B cell (primary cell): ENCODE measurements around the gene LCT. TPM values are rescaled to one million over a fixed set of nuclear protein-coding genes. Genes with fewer than 3 reads are reported as not detected.

Experiments
- ATAC-seq: fragments of 200-7000 bp; cut with Tn5 transposase; one replicate; pipeline ENCODE4 v1.10.0; 2021; ENCODE audit warnings: low read depth, mild to moderate bottlenecking, moderate number of reproducible peaks, moderate library complexity
- CTCF ChIA-PET: fragments of 350-600 bp; sonication (Branson Sonifier 250); formaldehyde crosslinking; loops from one replicate; lab custom pipeline; 2021; ENCODE audit warnings: antibody characterized with exemption, inconsistent platforms; lab: Charles Lee
- POLR2A ChIA-PET: fragments of 350-600 bp; sonication (Branson Sonifier 250); formaldehyde crosslinking; loops from one replicate; lab custom pipeline; 2021; ENCODE audit warnings: antibody characterized with exemption; lab: Charles Lee
- DNase-seq: peaks from one replicate; pipeline ENCODE4 v3.0.0; 2013
- H2AFZ ChIP-seq: 2 replicates; pipeline ENCODE4 v1.6.1; 2012; ENCODE audit warnings: mild to moderate bottlenecking, low read depth, low read length; ENCODE audit not compliant: insufficient read depth, poor library complexity, severe bottlenecking
- H3K27ac ChIP-seq, 2 donors: 1 replicate in 1 of 2; 2 replicates in 1 of 2; pipeline ENCODE4 v1.5.1; 2012 to 2013; ENCODE audit warnings: low read length in 2 of 2, mild to moderate bottlenecking in 2 of 2, moderate library complexity in 1 of 2
- H3K27me3 ChIP-seq, 4 experiments: fragments of 200-600 bp in 1 of 4; sonication (generic) in 1 of 4; replicated peaks in 1 of 4; 1 replicate in 2 of 4; 2 replicates in 2 of 4; pipeline versions ENCODE4 v1.6.1 to v1.7.0; 2013 to 2016; ENCODE audit warnings: low read length in 3 of 4, mild to moderate bottlenecking in 2 of 4, mixed read lengths in 1 of 4, moderate library complexity in 1 of 4; ENCODE audit not compliant: insufficient read depth in 4 of 4, control insufficient read depth in 3 of 4; ENCODE audit errors: control extremely low read depth in 1 of 4
- H3K36me3 ChIP-seq, 2 experiments: replicated peaks in 1 of 2; 1 replicate in 1 of 2; 2 replicates in 1 of 2; pipeline versions ENCODE4 v1.6.1 to v1.7.1; 2013; ENCODE audit warnings: low read length in 1 of 2; ENCODE audit not compliant: insufficient read depth in 2 of 2, control insufficient read depth in 1 of 2; ENCODE audit errors: control extremely low read depth in 1 of 2, extremely low read depth in 1 of 2
- H3K4me1 ChIP-seq, 2 donors: fragments of 200-600 bp in 1 of 2; sonication (generic) in 1 of 2; 1 replicate in 1 of 2; 2 replicates in 1 of 2; pipeline versions ENCODE4 v1.5.1 to v1.6.1; 2013 to 2017; ENCODE audit warnings: low read length in 2 of 2; ENCODE audit not compliant: control insufficient read depth in 2 of 2, insufficient read depth in 2 of 2
- H3K4me2 ChIP-seq: replicated peaks from 2 replicates; pipeline ENCODE3; 2012; ENCODE audit warnings: mild to moderate bottlenecking, low read depth, low read length; ENCODE audit not compliant: poor library complexity, severe bottlenecking
- H3K4me3 ChIP-seq, 5 experiments: fragments of 200-600 bp in 1 of 5; sonication (generic) in 1 of 5; 1 replicate in 3 of 5; 2 replicates in 2 of 5; pipeline versions ENCODE4 v1.5.1 to v1.7.0; 2011 to 2016; ENCODE audit warnings: low read length in 4 of 5, mild to moderate bottlenecking in 4 of 5, low read depth in 2 of 5, control low read depth in 1 of 5, moderate library complexity in 1 of 5; ENCODE audit not compliant: insufficient read depth in 1 of 5; ENCODE audit errors: control extremely low read depth in 1 of 5, extremely low read depth in 1 of 5
- H3K79me2 ChIP-seq: fragments of 200-600 bp; sonication (generic); one replicate; pipeline ENCODE4 v1.6.0; 2016; ENCODE audit warnings: low read length; ENCODE audit not compliant: control insufficient read depth, insufficient read depth
- H3K9ac ChIP-seq: fragments of 200-600 bp; sonication (generic); 2 replicates; pipeline ENCODE4 v1.6.1; 2017; ENCODE audit warnings: mild to moderate bottlenecking, low read length, moderate library complexity
- H3K9me3 ChIP-seq, 3 donors: one replicate each; pipeline versions ENCODE4 v1.6.1 to v1.7.1; 2013; ENCODE audit warnings: low read length in 2 of 3; ENCODE audit not compliant: control insufficient read depth in 2 of 3, insufficient read depth in 1 of 3; ENCODE audit errors: control extremely low read depth in 1 of 3
- H4K20me1 ChIP-seq: 2 replicates; pipeline ENCODE4 v1.6.0; 2012; ENCODE audit warnings: mild to moderate bottlenecking, low read length; ENCODE audit not compliant: insufficient read depth, control insufficient read depth, poor library complexity, severe bottlenecking
- H3K27ac Mint-ChIP-seq: one replicate; pipeline ENCODE4 v1.8.0; 2021; ENCODE audit warnings: mixed read lengths
- H3K27me3 Mint-ChIP-seq: one replicate; pipeline ENCODE4 v1.8.0; 2021; ENCODE audit warnings: mixed read lengths
- H3K4me1 Mint-ChIP-seq: one replicate; pipeline ENCODE4 v1.8.0; 2021; ENCODE audit warnings: mixed read lengths
- H3K4me3 Mint-ChIP-seq: one replicate; pipeline ENCODE4 v1.8.0; 2021; ENCODE audit warnings: mixed read lengths
- H3K9me3 Mint-ChIP-seq: one replicate; pipeline ENCODE4 v1.8.0; 2022; ENCODE audit warnings: mixed read lengths; ENCODE audit not compliant: insufficient read depth
- CTCF ChIP-seq: fragments of 200-600 bp; IDR thresholded peaks from one replicate; pipeline ENCODE4 v1.8.0; 2022; ENCODE audit warnings: antibody characterized with exemption, mild to moderate bottlenecking
- EZH2 ChIP-seq: IDR thresholded peaks from 2 replicates; pipeline ENCODE4 v1.6.1; 2012; ENCODE audit warnings: borderline replicate concordance, low read depth, mild to moderate bottlenecking, moderate library complexity, low read length; ENCODE audit not compliant: insufficient read depth, poor library complexity, severe bottlenecking
- WGBS: methylation state at CpG from one replicate; pipeline ENCODE4 v1.1.5; 2013; ENCODE audit warnings: missing lambda C conversion rate; ENCODE audit not compliant: insufficient coverage; 5-methylcytosine and 5-hydroxymethylcytosine counted together
- intact Hi-C: fragments of 100-400 bp; cut with micrococcal nuclease; formaldehyde crosslinking; loops from one replicate; pipeline ENCODE4 v1.10.0; 2022
- polyA plus RNA-seq: library from polyadenylated mRNA; depleted of rRNA; stranded (reverse); fragments of >200 nt; gene quantifications from 2 replicates; pipeline ENCODE4 v1.2.3, GENCODE V29; 2012
- total RNA-seq, 2 donors: library from RNA; stranded (reverse); fragments of 120-200 nt in 1 of 2; gene quantifications; 1 replicate in 1 of 2; 2 replicates in 1 of 2; pipeline versions ENCODE4 v1.2.3 to v1.2.4, GENCODE V29; 2013 to 2022

LCT gene
- total and polyA plus RNA-seq, 2 donors (not counting 1 experiment from before 2014, with no cell fraction given): 0.03 to 0.07 TPM

DNA sequence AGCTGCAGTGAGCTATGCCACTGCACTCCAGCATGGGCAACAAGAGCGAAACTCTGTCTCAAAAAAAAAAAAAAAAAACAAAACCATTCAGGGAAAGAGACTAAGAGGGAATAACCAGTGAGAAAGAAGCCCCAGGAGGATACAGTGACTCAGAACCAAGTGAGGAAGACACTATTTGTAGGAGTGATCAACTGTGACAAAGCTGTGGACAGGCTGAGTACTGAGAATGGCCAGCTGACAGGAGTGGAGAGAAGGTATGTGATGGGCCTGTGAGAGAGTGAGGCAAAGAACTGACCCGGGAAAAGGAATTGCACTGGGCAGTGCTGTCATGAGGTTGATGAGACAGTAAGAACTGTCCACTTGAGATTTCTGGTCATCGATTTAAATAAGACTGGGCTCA is 6.7 kb upstream of the LCT start:
- WGBS: 100% methylated on average over 1 of the region's 3 CpGs
- H3K36me3 ChIP-seq: no peaks in the 10 kb centered on the region

DNA sequence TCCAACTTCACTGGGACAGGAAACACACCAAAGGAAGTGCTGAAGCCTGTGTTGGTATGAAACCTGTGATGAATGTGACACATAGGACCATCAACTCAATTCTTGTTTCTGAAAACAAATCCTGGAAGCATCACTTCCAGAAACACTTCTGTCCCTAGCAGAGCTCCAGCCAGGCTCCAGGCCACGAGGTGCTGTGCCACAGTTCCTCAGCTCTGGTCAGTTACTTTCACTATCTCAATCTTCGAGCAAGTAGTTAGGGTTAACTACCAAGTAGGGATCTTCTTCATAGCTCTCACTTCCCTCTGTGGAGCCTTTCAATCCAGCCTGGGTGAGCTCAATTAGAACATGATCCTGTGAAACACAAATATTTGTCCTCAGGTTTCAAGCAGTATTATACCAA is 3.6 kb upstream of the LCT start:
- H3K4me3 Mint-ChIP-seq: no peak overlapping the region
- intact Hi-C loops: no loop called here

More for the DNA sequence above, 6.7 kb upstream of the LCT start:
- POLR2A ChIA-PET: no interaction called here
- Histone ChIP-seq H3K9me3 (no peaks in the 10 kb centered on the region), H3K27me3 (no peaks in the 10 kb centered on the region), H3K79me2 (no peaks in the 10 kb centered on the region), H4K20me1 (no peaks in the 10 kb centered on the region), H3K4me1 (no peaks in the 10 kb centered on the region), H3K27ac (no peak overlapping the region), H2AFZ (no peak overlapping the region), H3K4me2 (no peak overlapping the region), H3K4me3 (no peak overlapping the region), H3K9ac (no peak overlapping the region)
- intact Hi-C loops: no loop called here
- Mint-ChIP-seq H3K27ac (no peak overlapping the region), H3K27me3 (no peaks in the 10 kb centered on the region), H3K4me1 (no peaks in the 10 kb centered on the region), H3K9me3 (no peaks in the 10 kb centered on the region), H3K4me3 (no peak overlapping the region)
- ATAC-seq: no peak
- CTCF ChIA-PET: no interaction called here
- DNase-seq: no peak
- TF ChIP-seq CTCF: no peak
- TF ChIP-seq EZH2: no peak

More for the DNA sequence above, 3.6 kb upstream of the LCT start:
- 78% methylated on average over 2 of the region's 2 CpGs for WGBS
- Mint-ChIP-seq H3K27ac (no peak overlapping the region), H3K4me1 (no peaks in the 10 kb centered on the region), H3K9me3 (no peaks in the 10 kb centered on the region), H3K27me3 (no peaks in the 10 kb centered on the region)
- H3K27me3 ChIP-seq: no peaks in the 10 kb centered on the region
- H3K27ac ChIP-seq: no peak overlapping the region
- no peak overlapping the region for H3K9ac ChIP-seq
- H3K4me2 ChIP-seq: no peak overlapping the region
- H3K36me3 ChIP-seq: no peaks in the 10 kb centered on the region
- ChIA-PET POLR2A (no interaction called here), CTCF (interaction anchor here (1.9 kb wide), 1 partner anchor 43 kb away, joined by 5 read pairs; no protein-coding TSS in a partner anchor)
- no peaks in the 10 kb centered on the region for H4K20me1 ChIP-seq
- H3K4me1 ChIP-seq: no peaks in the 10 kb centered on the region
- TF ChIP-seq EZH2 (no peak), CTCF (no peak)
- no peak overlapping the region for H3K4me3 ChIP-seq
- ATAC-seq (no peak), DNase-seq (no peak)
- H3K9me3 ChIP-seq: no peaks in the 10 kb centered on the region
- H2AFZ ChIP-seq: no peak overlapping the region
- no peaks in the 10 kb centered on the region for H3K79me2 ChIP-seq
